ENCODE data around the gene TTC9B.

TTC9B gene

GRCh38 chr19:40264314-40265054 is 46.3 kb upstream of the TTC9B start:
- ATAC-seq = no peak
- TF ChIP-seq ISL1 (CRISPR knock-in tag; IDR thresholded peaks at IDR 0.05) = no peak

- TF ChIP-seq CSDC2 (CRISPR knock-in tag; IDR thresholded peaks at IDR 0.05) (no peak), BACH2 (CRISPR knock-in tag; IDR thresholded peaks at IDR 0.05; ENCODE audit: borderline replicate concordance) (no peak), ESRRG (CRISPR knock-in tag; IDR thresholded peaks at IDR 0.05) (no peak), TSHZ2 (CRISPR knock-in tag; IDR thresholded peaks at IDR 0.05) (no peak), GLIS3 (CRISPR knock-in tag; IDR thresholded peaks at IDR 0.05) (no peak), PATZ1 (CRISPR knock-in tag; IDR thresholded peaks at IDR 0.05; ENCODE audit: borderline replicate concordance) (no peak), OSR1 (CRISPR knock-in tag; IDR thresholded peaks at IDR 0.05) (no peak), ZFP3 (CRISPR knock-in tag; IDR thresholded peaks at IDR 0.05) (no peak), SNAI2 (CRISPR knock-in tag; IDR thresholded peaks at IDR 0.05) (no peak), ARNTL (CRISPR knock-in tag; IDR thresholded peaks at IDR 0.05; ENCODE audit: borderline replicate concordance, low read depth) (no peak)
- TF ChIP-seq, protein P1, sequence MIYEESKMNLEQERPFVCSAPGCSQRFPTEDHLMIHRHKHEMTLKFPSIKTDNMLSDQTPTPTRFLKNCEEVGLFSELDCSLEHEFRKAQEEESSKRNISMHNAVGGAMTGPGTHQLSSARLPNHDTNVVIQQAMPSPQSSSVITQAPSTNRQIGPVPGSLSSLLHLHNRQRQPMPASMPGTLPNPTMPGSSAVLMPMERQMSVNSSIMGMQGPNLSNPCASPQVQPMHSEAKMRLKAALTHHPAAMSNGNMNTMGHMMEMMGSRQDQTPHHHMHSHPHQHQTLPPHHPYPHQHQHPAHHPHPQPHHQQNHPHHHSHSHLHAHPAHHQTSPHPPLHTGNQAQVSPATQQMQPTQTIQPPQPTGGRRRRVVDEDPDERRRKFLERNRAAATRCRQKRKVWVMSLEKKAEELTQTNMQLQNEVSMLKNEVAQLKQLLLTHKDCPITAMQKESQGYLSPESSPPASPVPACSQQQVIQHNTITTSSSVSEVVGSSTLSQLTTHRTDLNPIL (CRISPR knock-in tag; IDR thresholded peaks at IDR 0.05; ENCODE audit: low read depth) = no peak
- TF ChIP-seq, protein P2, sequence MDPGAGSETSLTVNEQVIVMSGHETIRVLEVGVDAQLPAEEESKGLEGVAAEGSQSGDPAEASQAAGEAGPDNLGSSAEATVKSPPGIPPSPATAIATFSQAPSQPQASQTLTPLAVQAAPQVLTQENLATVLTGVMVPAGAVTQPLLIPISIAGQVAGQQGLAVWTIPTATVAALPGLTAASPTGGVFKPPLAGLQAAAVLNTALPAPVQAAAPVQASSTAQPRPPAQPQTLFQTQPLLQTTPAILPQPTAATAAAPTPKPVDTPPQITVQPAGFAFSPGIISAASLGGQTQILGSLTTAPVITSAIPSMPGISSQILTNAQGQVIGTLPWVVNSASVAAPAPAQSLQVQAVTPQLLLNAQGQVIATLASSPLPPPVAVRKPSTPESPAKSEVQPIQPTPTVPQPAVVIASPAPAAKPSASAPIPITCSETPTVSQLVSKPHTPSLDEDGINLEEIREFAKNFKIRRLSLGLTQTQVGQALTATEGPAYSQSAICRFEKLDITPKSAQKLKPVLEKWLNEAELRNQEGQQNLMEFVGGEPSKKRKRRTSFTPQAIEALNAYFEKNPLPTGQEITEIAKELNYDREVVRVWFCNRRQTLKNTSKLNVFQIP (CRISPR knock-in tag; IDR thresholded peaks at IDR 0.05; ENCODE audit: borderline replicate concordance, low read depth) = no peak
- TF ChIP-seq, protein P3, sequence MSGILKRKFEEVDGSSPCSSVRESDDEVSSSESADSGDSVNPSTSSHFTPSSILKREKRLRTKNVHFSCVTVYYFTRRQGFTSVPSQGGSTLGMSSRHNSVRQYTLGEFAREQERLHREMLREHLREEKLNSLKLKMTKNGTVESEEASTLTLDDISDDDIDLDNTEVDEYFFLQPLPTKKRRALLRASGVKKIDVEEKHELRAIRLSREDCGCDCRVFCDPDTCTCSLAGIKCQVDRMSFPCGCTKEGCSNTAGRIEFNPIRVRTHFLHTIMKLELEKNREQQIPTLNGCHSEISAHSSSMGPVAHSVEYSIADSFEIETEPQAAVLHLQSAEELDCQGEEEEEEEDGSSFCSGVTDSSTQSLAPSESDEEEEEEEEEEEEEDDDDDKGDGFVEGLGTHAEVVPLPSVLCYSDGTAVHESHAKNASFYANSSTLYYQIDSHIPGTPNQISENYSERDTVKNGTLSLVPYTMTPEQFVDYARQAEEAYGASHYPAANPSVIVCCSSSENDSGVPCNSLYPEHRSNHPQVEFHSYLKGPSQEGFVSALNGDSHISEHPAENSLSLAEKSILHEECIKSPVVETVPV (CRISPR knock-in tag; IDR thresholded peaks at IDR 0.05) = no peak
- ATAC-seq = no peak
Observed at GRCh38 chr19:40263440-40264313, 45.5 kb upstream of the TTC9B start.

DNA sequence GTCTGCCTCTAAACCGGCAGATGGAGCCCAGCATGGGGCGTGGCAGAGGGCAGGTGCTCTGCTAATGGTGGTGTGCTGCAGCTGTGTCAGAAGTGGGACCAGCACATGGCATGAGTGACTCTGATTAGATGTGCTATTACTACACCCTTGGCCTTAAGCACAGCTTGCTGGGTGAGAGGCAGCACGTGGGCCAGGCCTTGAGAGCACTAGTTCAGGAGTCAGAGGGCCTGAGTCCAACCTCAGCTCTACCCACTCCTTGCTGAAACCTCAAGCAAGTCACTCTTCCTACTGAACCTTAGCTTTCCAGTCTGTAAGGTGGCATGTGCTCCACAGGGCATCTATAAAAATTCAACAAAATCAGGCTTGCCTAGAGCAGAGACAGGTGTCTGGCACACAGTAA is 44.2 kb upstream of the TTC9B start:
- TF ChIP-seq, protein P3 (CRISPR knock-in tag; IDR thresholded peaks at IDR 0.05) = no peak
- TF ChIP-seq ZFP3 (CRISPR knock-in tag; IDR thresholded peaks at IDR 0.05) = no peak
- TF ChIP-seq BACH2 (CRISPR knock-in tag; IDR thresholded peaks at IDR 0.05; ENCODE audit: borderline replicate concordance) = no peak
- no peak for TF ChIP-seq TCF4 (CRISPR knock-in tag; IDR thresholded peaks at IDR 0.05; ENCODE audit: borderline replicate concordance)
- TF ChIP-seq PPARA (CRISPR knock-in tag; IDR thresholded peaks at IDR 0.05; ENCODE audit: borderline replicate concordance) = no peak
- no peak for TF ChIP-seq PATZ1 (CRISPR knock-in tag; IDR thresholded peaks at IDR 0.05; ENCODE audit: borderline replicate concordance)
- no peak for TF ChIP-seq RARB (CRISPR knock-in tag; IDR thresholded peaks at IDR 0.05)
- no peak for TF ChIP-seq OSR1 (CRISPR knock-in tag; IDR thresholded peaks at IDR 0.05)
- no peak for TF ChIP-seq CSDC2 (CRISPR knock-in tag; IDR thresholded peaks at IDR 0.05)
- TF ChIP-seq TOX (CRISPR knock-in tag; IDR thresholded peaks at IDR 0.05; ENCODE audit: borderline replicate concordance) = no peak
- TF ChIP-seq ISL1 (CRISPR knock-in tag; IDR thresholded peaks at IDR 0.05) = no peak
- TF ChIP-seq, protein P1 (CRISPR knock-in tag; IDR thresholded peaks at IDR 0.05; ENCODE audit: low read depth) = no peak
- no peak for TF ChIP-seq ESRRG (CRISPR knock-in tag; IDR thresholded peaks at IDR 0.05)
- no peak for ATAC-seq
